LNCAP (cell line): ENCODE data around the gene ANKRD23.

Source experiments
- TF ChIP-seq, protein P1 (sequence below): fragments of 450-650 bp; IDR thresholded peaks from 2 replicates; pipeline ENCODE4 v1.5.1; 2017; ENCODE audit warnings: mild to moderate bottlenecking

Gene ANKRD23

DNA sequence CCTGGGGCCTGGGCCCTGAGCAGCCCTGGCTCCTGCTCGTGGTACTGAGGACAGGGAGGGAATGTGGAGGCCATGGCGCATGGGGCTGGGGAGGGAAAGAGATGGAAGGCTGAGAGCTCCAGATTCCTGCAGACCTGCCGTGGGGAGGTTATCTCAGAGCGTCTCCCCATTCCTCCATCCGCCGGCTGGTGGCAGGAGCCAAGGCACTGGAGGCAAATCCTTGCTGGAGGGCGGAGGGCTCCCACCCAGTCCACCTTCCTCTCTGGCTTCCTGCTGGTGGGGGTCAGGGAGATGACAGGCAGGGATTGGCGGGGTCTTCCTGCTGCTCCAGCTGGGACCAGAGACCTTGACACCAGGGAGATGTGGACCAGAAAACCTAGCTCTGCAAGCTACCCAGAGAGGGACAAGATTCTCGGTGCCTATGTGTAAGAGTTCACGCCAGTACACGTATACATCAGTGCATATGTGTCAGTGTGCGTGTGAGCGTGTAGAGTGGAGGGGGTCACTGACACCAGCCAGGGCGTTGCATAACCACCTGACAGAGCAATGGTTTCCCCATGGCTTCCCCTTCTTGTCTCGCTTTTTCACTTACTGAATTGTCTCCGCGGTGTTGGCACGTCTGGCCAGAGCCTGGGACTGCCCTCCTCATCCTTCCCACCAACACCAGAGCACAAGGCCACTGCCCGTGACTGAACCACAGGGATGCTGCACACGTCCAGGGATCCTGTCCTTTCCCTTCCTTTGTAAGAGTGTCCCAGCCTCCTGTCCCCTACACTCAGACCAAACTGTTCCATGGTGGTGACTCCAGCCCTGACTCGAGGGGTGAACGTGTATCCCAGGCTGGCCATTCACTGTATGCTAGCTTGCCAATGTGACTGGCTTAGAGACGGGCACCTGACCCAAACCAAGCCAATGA is 41.9 kb upstream of the ANKRD23 start:
- TF ChIP-seq, protein P1, sequence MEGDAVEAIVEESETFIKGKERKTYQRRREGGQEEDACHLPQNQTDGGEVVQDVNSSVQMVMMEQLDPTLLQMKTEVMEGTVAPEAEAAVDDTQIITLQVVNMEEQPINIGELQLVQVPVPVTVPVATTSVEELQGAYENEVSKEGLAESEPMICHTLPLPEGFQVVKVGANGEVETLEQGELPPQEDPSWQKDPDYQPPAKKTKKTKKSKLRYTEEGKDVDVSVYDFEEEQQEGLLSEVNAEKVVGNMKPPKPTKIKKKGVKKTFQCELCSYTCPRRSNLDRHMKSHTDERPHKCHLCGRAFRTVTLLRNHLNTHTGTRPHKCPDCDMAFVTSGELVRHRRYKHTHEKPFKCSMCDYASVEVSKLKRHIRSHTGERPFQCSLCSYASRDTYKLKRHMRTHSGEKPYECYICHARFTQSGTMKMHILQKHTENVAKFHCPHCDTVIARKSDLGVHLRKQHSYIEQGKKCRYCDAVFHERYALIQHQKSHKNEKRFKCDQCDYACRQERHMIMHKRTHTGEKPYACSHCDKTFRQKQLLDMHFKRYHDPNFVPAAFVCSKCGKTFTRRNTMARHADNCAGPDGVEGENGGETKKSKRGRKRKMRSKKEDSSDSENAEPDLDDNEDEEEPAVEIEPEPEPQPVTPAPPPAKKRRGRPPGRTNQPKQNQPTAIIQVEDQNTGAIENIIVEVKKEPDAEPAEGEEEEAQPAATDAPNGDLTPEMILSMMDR, result no peak

DNA sequence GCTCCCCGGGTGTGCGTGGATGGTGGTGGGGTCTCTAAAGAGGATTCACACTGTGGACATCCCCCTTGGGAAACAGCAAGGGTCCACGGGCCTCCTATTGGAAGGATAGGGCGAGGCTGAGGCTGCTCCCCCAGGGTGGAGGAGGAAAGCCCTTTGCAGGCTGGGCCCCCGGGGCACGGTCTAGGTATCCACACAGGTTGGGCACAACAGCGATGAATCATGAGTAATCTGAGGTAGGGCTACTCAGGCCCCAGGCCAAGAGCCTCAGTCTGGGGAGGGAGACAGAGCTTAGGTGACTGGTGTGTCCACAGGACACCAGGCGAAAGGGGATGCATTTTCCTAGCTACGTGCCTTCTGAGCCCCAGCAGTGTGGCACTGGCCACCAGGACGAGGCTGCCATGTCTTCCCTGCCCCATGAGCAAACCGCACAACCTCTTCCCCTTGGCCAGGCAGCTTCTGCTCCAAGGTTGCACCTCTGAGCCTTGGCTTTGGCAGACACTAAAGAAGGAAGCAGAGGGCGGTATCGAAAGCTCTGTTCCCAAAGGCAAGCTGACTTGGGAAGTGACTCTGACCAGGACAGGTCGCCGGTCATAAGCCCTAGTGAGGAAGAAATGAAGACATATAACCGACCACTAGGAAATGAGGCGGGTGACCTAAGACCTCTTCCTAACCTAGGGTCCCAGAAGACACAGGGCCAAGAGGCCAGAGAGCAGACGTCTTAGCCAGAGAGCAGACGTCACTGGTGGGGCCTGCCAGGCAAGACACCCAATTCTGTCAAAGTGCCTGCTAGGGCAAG is 40.7 kb upstream of the ANKRD23 start:
- TF ChIP-seq, protein P1, result no peak

DNA sequence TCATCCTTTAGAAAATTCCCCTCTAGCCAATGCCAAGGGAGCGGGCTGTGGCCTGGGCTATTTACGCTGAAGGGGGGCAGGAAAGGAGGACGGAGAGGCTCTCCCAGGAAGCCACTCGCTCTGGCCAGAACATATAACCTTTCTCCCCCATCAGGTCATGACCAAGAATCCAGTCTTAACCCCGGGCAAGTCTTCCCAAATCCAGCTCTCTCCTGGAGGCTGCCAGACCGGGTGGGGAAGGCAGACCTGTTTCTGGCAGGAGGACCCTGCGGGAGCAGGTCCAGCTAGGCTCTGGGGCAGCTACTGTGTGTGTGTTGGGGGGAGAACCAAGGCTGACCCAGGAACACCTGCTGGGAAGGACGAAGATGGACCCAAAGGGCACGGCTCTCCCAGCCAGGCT is 39.5 kb upstream of the ANKRD23 start:
- TF ChIP-seq, protein P1, result no peak

DNA sequence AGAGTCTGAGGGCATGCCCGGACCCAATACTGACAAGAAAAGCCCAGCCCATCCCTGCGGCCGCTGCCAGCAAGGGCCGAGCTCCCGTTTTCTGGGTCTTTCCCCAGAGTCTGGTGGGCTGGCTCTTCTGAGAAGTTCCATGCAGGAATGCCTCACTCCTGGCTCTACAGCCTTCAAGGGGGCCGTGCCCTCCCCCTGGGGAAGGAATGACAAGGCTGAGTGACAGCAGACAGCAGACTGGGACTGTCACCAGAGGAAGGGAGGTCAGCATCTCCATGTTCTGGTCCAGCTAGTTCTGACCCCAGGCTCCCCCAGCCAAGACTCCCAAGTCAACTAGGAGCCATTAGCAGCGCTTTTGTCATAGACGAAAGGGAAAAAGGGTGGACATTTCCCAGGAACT is 39.1 kb upstream of the ANKRD23 start:
- TF ChIP-seq, protein P1, result no peak

DNA sequence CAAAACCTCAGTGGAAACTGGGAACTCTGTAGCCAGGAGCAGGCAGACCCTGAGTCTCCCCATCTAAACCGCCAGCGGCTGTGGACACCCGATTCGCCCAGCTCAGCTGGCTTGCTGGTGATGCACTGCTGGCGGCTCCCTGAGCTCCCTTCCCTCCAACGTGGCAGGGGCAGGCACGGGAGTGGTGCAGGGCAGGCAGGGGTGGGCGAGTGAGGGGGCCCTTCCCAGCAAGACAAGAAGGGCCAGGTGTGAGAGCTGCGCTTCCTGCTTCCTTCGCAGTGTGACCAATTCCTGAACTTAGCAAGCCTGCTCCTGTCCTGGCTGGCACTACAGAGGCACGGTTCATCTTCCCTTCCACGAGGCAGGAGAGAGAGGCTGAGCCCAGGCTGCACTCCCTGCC is 38.4 kb upstream of the ANKRD23 start:
- TF ChIP-seq, protein P1, result no peak

DNA sequence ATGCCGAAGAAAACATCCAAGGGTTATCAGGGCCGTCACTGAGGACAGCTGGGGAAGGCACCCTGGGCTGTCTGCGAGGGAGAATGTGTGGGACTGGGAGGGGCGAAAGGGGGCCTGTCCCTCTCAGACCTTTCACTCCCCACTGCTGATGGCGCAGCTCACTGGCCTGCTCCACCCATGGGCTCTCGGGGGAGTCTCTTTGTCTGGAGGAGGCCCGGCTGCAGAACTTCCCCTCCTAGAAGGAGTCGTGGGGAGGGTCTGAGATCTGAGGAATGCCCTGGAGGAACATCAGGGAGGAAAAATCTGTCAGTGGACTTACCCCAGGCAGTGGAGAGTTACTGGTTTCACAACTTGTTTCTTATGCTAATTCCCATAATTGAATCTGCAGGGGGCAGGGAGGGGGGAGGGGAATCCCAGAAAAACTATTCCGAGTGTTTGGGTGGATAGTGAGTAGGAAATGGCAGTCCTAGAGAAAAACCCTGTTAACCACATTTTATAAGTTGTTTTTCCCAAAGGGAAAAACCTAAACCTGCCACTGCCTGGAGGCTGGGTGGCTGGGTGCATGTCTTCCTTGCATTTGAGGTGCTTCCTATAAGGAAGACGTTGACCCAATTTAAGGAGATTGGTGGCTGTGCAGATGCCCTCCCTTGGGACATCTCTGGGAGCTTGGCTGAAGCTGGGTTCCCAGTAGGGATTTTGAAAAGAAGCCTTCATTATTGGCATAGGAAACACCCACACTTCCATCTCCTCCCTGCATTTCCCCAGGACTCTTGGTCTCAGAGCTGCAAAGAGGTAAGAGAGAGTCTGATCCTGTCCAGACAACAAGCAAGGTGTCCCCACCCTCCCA is 37.8 kb upstream of the ANKRD23 start:
- TF ChIP-seq, protein P1, result no peak

DNA sequence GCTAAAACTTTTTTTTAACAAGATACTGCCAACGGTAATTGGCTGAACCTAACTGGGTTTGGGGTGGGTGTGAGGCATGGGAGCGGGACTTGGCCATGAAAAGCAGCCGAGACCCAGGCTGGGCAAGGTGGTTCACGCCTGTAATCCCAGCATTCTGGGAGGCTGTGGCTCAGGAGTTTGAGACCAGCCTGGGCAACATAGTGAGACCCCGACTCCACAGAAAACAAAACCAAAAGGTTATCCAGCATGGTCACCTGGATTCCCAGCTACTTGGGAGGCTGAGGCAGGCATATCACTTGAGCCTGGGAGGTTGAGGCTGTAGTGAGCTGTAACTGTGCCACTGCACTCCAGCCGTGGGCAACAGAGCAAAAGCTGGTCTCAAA is 37.1 kb upstream of the ANKRD23 start:
- TF ChIP-seq, protein P1, result no peak
